Astrocyte of the hippocampus (primary cell): Measurements from ENCODE around the gene RALGPS1.
A peak's percentile ranks its signal among the peaks of the same experiment; 100 is the strongest.
"Not testable (repeated sequence)": the region's sequence is repeated elsewhere in the genome, so short reads cannot be mapped to it uniquely, and the experiment has no call there.

Experiments
- DNase-seq: peaks from one replicate; pipeline ENCODE4 v3.0.0; 2011; ENCODE audit warnings: low read depth, low spot score

RALGPS1 gene

DNA sequence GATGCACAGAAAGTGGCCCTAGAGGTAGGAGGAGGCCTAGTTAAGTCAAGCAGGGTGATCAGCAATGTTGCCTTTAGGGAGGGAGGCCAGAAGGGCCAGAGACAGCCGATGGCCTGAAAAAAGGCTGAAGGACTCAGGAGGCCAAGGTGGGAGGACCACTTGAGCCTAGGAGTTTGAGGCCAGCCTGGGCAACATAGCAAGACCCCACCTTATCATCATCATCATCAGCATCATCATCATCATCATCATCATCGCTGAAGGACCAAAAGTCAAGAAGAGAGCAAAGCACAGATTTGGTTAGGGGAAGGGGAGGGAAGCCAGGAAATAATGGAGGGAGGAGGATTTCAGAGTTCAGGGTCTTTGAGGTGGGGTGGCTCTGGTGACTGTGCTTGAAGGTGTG is 74.3 kb downstream of the RALGPS1 start:
- no peak for DNase-seq

DNA sequence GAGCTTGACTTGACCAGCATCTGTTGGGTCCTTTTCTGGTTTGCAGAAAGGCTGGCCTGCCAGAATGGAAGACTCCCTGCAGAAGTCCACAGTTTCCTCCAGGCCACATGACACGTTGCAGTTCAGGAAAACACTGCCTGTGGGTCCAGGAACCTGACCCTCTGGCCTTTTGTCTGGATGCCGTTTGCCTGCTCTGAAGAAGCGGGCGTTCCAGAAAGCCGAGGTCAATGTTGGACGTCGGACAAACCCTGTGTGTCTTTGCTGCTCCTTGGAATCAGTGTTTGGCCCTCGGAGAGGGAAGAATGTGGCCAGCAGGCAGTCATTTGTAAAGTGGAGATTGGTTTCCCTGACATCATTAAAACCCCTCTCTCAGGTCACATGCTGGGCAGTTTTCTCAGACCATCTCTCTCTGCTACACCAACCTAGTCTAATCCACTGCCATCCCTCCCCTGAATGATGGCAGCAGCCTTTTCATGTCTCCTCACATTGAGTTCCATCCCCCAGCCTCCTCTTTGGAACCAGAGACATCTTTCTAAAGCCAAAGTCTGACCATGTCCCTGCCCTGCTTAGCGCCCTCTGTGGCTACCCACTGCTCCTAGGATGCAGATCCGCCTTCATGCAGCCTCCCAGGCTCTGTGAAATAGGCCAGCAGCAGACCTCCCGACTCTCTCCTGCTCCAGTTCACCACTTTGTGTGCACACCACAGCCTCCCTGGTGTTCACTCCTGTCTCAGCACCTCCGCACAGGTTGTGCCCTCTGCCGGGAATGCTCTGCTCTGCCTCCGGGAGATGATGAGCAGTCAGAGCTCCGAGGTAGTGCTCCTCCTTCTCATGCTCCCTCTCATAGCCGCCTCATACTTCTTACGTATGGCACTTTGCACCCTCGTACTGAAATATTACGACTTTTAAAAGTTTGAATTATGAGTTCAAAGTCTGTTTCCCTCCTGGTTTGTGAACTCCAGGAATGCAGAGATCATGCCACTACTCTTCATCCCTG is 75.6 kb downstream of the RALGPS1 start:
- DNase-seq = peak; percentile 16

DNA sequence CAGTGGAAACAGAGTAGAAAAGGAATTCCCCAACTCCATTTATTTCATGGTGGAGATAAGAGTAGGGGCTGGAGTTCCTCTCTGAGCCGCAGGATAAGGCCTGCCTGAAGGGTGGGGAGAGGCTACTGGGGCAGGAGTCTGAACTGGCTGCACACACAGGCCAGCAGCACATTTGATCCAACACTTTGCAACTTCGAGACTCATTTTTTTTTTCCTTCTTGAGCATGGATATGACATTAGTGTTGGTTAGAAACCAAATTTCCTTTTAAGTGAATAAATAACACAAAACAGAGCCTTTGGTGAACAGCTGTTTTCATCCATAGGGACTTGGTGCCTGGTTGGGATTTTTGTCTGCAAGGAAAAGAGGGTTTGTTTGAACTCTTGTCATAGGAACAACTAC is 76.6 kb downstream of the RALGPS1 start:
- DNase-seq = no peak

DNA sequence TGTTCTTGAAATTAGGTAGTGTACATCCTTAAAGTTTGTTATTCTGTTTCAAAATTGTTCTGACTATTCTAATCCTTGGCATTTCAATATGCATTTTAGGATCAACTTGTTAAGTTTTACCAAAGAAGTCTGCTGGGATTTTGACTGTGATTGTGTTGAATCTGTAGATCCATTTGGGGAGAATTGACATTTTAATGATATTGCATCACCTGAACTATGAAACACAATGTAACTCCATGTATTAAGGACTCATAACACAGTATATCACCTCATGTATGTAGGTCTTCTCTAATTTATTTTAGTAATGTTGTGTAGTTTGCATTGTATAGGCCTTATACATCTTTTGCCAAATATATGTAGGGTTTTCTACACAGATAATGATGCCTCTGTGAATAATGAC is 77.8 kb downstream of the RALGPS1 start:
- DNase-seq = no peak

DNA sequence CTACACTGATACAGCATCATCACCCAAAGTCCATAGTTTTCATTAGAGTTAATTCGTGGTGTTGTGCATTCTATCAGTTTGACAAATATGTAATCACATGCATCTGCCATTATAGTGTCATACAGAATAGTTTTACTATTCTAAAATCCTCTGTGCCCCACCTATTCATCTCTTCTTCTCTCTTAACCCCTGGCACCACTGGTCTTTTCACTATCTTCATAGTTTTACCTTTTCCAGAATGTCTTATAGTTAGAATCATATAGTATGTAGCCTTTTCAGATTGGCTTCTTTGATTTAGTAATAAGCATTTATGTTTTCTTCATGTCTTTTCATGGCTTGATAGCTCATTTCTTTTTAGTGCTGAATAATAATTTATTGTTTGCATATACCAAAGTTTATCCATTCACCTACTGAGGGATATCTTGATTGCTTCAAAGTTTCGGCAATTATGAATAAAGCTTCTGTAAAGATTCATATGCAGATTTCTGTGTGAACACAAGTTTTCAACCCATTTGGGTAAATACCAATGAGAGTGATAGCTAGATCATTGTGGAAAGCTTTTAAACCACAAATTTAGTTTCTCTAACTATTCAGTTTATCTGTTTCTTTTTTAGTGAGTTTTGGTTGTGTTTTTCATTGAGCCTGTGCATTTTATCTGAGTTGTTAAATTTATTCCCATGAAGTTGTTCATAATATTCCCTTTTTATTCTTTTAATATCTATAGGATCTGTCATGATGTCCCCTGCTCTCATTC is 84.9 kb downstream of the RALGPS1 start:
- no peak for DNase-seq

DNA sequence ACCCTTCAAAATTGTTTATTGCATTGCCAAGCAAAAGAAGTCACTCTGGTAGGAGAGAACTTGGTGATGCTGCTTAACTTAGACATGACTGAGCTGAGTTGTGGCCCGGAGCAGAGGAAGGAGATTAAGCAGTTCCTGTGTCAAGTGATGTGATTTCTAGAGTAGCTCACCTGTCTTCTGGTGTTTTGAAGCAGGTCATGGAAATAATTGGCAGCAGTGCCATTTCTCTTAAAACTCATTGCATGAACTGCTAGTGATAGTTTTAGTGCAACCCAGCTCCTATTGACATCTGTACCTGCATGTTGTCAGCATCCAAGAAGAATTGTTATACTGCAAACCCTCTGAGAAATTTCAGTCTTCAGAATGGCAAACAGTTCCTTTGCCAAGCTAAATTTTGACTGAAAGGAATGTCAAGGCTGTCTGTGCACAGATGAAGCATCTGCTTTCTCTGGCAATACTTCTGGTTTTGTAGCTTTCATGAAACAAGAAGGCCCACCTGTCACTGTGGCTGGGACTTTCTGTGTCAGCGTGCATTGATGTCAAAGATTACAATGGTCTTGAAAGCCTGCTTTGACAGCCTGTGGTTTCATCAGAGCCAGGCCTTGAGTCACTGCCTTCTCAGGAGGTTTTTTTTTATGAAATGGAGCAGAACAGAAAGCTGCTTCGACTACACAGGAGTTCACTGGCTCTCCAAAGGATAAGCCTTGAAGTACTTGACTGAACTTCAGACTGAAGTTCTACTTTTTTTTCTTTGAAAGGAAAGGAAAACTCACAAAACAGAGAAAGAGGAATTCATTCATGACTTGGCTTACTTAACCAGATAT is 90.6 kb downstream of the RALGPS1 start:
- DNase-seq = peak; percentile 91

DNA sequence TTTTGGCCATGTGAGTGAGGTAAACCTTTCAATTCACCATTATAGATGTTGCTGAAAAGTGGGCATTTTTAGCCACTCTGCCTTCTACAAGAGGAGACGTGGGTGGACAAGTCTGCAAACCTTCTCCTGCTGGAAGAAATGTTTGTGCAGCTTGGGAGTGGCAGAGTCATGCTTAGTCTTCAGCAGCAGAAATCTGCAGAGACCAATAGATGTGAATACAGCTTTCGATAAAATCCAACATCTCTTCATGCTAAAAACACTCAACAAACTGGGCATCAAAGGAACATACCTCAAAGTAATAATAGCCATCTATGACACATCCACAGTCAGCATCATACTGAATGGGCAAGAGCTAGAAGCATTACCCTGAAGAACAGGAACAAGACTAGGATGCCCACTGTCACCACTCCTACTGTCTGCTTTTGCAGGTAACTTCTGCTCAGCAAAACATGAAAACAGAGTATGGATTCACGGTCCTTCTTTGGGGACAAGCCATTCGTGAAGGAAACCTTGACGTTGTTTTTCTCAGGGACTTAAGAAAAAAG is 91.3 kb downstream of the RALGPS1 start:
- no peak for DNase-seq

DNA sequence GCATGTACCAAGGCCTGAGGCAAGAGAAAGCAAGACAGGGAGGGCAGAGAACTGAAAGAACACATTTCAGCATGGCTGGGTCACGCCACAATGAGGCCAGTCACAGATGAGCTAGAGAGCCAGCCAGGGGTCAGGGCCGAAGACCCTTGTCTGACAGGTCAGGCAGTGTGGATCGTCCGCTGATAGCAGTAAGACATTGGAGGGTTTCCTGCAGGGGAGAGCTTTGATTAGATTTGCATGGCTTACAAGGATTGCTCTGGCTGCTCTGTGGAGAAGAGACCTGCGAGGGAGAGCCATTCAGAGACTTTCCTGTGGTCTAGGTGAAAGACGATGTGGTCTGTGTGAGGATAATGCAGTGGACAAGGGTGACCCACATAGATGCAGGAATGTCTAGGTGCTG is 93.1 kb downstream of the RALGPS1 start:
- DNase-seq = no peak

DNA sequence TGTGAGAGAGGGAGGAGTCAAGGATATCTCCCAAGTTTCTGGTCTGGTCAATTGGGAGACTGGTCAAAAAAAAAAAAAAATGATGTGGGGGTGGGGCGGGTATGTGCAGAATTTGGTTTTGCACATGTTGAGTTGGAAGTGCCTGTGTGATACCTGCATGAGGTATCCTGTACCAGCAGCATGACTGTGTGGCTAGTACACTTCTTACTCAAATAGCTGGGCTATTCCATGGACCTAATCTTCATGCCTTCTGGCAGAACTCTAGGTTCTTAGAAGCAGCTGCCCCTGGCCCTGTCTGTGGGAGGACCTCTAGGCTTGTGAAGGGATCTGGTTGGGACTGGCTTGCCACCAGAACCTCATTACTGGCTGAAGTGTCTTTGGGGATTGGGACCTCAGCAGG is 93.5 kb downstream of the RALGPS1 start:
- DNase-seq = no peak

DNA sequence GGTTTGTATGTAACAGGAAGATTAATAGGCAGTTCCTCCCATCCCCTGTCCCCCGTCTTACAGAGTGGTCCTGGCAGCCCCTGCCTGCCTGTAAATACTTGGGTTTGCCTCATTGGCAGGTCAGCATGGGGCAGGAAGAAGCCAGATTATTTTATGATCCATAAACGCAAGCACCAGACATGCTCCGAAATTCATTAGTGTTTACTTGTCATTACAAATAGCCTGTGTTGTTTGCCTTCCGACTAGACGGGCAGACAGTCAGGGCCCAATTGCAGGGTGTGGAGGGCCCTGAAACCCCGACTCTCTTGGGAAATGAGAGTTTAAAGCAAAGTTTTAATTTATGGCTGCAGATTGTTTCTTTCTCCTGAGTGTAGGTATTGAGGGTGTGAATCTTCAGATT is 97.2 kb downstream of the RALGPS1 start:
- DNase-seq = no peak

DNA sequence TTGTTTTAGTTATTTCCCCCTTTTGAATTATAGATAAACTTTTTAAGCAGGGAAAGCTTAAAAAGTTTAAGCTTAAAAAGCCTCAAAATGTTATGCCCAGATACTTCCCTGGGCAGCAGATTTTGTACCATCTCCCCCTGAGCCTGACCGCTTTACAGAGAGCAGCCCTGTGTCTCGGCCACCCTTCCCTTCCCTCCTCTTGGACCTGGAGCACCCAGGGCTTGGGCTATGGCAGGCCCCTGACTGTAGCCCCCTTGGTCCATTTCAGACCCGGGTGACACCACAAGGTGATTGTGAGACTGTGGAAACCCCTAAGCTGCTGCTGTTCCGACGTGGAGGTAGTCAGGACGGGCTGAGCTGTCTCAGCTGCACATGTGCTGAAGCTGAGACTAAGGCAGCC is 97.7 kb downstream of the RALGPS1 start:
- DNase-seq = no peak

DNA sequence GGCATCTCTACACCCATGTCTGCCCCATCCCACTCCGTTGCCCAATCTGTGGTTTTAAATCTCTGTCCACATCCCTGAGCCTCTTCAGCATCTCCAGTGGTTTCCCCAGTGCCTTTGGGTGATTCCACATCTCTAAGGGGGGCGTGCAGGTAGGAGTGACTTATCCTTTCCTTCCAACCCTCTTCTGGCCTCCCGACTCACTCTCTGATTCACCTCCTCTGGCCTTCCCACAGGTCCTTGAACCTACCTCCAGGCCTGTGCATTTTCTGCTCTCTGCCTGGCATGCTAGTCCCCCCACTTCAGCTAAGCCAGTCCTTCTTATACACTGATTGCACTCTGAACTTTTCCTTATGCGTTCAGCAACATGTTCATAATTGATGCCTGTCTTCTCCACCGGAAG is 99.0 kb downstream of the RALGPS1 start:
- DNase-seq = no peak

DNA sequence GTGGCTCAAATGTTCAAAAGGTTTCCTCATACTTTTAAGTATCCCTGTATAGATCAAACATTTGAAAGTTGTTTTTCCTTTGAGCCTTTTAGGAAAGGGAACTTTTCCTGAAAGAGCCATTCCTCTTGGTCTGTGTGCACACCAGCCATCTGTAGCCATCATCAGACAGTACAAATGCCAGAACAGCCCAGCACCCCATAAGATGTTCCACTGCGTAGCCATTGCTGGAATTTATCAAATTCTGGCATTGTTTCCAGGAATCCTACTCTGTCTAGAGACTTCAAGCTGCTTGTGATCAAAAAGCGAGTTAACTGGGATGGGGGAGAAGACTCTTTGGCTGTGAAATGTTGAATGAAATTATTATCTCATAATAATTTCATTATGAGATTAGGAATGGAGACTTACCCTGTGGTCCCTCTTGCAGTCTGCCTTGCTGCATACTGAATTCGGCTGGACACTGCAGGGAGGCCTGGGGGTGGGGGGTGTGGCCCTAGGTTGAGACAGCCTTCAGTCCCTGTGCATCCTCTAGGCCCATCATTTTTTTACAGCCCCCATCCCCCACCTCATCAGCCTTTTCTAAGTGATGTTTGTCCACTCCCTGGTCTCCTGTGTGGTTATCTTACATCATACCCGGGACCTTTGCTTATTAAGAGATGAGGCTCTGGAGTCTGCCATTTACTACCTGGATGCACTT is 99.8 kb downstream of the RALGPS1 start:
- no peak for DNase-seq

DNA sequence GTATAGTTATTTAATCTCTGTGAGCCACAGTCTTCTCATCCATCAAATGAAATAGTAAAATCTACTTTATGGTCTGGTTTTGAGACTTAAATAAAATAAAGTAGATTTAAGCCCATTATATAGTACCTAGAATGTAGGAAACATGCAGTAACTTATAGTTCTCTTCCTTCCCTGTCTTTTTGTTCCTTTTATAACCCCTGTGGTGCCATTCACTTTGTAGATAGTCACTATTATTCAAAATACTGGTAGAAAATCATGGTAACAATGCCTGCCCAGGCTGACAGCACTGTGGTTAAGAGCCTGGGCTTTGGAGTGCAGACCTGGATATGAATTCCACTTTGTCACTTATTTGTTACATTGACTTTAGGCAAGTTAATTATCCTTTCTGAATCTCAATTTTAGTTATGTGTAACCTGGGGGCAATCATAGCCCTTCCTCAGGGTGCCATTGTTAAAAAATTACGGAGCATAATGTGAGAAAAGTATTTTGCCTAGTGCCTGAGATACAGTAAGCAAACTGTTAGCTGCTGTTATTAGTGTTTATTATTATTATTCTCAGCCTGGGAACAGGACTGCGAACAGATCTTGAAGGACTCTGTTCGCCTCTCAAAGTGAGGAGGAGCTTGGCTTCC is 100.4 kb downstream of the RALGPS1 start:
- DNase-seq = no peak

DNA sequence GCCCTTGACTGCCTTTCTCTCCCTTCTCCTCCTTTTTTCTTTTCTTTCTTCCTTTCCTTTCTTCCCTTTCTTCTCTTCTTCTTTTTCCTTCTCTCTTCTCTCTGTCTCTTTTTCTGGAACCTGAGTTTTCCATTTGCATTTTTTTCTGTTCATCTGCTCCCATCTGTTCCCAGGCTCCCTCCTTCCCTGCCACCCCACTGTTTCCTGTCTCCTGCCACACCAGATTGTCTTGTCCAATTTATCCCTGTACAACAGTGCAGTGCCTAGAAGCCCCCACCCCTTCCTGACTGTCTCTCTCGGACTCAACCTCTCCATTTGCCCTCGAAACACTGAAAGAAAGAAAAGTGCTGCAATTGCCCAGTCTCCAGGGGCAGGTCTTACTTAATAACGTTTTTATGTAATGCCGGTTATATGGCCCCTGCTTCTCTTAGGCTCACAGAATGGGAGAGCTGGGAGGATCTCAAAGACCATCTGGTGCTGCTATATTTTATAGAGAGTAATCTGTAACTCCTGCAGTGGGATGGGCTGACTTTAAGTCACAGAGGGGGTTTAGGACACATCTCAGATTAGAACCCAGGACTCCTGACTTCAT is 101.4 kb downstream of the RALGPS1 start:
- no peak for DNase-seq

DNA sequence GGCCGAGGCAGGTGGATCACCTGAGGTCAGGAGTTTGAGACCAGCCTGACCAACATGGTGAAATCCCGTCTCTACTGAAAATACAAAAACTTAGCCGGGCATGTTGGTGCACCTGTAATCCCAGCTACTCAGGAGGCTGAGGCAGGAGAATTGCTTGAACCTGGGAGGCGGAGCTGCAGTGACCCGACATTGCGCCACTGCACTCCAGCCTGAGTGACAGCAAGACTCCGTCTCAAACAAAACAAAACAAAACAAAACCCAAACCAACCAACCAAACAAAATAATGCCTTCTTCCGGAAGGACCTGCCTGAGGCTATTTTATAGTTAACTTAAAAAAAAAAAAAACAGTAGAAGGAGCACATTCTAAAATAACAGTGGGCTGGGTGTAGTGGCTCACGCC is 103.4 kb downstream of the RALGPS1 start:
- DNase-seq = not testable (repeated sequence)

DNA sequence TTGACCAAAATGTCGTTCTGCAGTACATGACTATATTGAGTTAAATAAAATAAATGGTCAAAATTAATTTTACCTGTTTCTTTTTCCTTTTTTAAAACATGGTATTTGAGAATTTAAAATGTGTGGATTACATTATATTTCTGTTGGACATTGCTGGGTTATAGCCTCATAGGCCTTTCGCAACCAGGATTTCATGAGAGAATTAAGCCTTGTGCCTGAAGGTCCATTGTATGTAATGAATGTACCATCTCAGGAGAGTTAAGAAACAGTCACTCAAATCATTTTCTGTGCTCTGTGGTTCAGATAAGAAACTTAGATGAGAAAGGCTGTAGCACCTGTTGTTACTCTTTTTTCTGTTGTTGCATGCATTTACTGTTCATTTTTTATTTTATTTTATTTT is 104.4 kb downstream of the RALGPS1 start:
- no peak for DNase-seq

DNA sequence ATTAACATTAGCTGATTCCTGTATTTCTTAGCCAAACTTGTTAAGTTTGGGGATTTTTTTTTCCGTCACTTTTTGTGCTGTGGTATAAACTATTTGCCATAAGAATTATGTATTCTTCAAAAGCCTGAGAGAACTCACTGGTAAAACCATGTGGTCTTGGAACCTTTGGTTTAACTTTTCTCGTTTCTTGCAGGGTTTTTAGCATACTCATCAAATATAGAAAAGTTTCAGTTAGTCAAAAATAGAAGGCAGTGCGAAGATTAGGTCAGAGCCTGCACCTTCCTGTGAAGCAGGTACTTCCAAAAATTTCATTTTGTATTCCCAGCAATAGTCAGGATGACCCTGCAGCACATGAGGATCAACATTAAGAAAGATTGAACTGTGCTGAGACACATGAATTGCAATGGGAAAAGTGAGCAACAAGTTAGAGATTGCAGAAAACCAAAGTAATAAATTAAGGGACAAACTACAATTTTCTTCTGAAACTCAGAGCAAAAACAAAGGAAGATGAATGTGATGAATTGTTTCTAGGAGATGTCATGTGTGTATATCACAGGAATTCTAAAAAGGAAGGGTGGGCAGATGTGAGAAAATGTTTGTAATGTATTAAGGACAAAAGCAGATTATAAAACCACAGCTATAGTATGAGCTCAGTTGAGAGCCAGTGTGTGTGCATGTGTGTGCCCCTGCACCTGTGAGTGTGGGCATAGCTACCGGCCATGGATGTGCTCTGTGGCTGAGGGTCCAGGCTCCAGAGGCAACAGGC is 105.6 kb downstream of the RALGPS1 start:
- no peak for DNase-seq

DNA sequence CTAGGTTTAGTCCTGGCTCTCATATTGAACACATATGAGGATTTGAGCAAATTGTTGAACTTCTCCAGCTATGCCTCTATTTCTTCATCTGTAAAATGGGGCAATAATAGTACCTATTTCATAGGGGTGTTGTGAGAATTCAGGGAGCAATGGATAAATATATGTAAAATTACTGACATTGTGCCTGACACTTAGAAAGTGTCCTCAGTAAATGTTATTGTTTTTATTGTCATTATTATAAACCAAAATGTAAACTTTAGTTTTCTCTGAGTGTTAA is 106.2 kb downstream of the RALGPS1 start:
- DNase-seq = no peak
